ENCODE results near the gene RNF220. TPM values are rescaled to one million over a fixed set of nuclear protein-coding genes. Genes with fewer than 3 reads are reported as not detected.

The RNF220 gene
- total and polyA plus RNA-seq, 2 of the 13 experiments (the other 11 are each of a cell fraction or from before 2014, with no cell fraction given), result 48.2 to 72.1 TPM

DNA sequence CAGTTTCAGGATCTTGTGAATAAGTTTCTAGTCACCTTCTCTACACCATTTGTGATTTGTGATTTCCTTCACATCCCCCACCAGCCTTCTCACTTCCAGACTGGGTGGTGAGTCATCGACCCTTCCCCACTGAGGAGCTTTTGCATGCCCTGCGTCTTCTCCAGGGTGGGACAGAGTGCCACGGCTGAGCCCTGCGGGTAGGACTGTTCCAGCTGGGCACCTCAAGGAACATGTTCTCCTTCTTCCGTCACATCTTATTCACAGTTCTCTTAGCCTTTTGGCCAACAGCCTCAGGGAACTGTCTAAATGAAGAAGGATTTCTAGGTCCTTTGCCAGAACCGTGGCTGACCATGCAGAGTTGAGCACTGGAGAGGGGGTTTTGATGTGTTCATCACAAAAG, 152.7 kb downstream of the RNF220 start (continued):
- TF ChIP-seq, protein P1, sequence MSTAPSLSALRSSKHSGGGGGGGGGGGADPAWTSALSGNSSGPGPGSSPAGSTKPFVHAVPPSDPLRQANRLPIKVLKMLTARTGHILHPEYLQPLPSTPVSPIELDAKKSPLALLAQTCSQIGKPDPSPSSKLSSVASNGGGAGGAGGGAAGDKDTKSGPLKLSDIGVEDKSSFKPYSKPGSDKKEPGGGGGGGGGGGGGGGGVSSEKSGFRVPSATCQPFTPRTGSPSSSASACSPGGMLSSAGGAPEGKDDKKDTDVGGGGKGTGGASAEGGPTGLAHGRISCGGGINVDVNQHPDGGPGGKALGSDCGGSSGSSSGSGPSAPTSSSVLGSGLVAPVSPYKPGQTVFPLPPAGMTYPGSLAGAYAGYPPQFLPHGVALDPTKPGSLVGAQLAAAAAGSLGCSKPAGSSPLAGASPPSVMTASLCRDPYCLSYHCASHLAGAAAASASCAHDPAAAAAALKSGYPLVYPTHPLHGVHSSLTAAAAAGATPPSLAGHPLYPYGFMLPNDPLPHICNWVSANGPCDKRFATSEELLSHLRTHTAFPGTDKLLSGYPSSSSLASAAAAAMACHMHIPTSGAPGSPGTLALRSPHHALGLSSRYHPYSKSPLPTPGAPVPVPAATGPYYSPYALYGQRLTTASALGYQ (CRISPR knock-in tag; IDR thresholded peaks at IDR 0.05), result no peak
- TF ChIP-seq NR2F1 (CRISPR knock-in tag; IDR thresholded peaks at IDR 0.05), result no peak
- TF ChIP-seq, protein P2, sequence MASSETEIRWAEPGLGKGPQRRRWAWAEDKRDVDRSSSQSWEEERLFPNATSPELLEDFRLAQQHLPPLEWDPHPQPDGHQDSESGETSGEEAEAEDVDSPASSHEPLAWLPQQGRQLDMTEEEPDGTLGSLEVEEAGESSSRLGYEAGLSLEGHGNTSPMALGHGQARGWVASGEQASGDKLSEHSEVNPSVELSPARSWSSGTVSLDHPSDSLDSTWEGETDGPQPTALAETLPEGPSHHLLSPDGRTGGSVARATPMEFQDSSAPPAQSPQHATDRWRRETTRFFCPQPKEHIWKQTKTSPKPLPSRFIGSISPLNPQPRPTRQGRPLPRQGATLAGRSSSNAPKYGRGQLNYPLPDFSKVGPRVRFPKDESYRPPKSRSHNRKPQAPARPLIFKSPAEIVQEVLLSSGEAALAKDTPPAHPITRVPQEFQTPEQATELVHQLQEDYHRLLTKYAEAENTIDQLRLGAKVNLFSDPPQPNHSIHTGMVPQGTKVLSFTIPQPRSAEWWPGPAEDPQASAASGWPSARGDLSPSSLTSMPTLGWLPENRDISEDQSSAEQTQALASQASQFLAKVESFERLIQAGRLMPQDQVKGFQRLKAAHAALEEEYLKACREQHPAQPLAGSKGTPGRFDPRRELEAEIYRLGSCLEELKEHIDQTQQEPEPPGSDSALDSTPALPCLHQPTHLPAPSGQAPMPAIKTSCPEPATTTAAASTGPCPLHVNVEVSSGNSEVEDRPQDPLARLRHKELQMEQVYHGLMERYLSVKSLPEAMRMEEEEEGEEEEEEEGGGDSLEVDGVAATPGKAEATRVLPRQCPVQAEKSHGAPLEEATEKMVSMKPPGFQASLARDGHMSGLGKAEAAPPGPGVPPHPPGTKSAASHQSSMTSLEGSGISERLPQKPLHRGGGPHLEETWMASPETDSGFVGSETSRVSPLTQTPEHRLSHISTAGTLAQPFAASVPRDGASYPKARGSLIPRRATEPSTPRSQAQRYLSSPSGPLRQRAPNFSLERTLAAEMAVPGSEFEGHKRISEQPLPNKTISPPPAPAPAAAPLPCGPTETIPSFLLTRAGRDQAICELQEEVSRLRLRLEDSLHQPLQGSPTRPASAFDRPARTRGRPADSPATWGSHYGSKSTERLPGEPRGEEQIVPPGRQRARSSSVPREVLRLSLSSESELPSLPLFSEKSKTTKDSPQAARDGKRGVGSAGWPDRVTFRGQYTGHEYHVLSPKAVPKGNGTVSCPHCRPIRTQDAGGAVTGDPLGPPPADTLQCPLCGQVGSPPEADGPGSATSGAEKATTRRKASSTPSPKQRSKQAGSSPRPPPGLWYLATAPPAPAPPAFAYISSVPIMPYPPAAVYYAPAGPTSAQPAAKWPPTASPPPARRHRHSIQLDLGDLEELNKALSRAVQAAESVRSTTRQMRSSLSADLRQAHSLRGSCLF (CRISPR knock-in tag; IDR thresholded peaks at IDR 0.05; ENCODE audit: borderline replicate concordance), result no peak
- TF ChIP-seq CHCHD3 (CRISPR knock-in tag; IDR thresholded peaks at IDR 0.05), result no peak
- no peak for TF ChIP-seq AGO2 (optimal IDR thresholded peaks at IDR 0.05; ENCODE audit: low read depth, low read length)
- TF ChIP-seq PAX8 (CRISPR knock-in tag; IDR thresholded peaks at IDR 0.05; ENCODE audit: borderline replicate concordance), result no peak
- TF ChIP-seq, protein P3, sequence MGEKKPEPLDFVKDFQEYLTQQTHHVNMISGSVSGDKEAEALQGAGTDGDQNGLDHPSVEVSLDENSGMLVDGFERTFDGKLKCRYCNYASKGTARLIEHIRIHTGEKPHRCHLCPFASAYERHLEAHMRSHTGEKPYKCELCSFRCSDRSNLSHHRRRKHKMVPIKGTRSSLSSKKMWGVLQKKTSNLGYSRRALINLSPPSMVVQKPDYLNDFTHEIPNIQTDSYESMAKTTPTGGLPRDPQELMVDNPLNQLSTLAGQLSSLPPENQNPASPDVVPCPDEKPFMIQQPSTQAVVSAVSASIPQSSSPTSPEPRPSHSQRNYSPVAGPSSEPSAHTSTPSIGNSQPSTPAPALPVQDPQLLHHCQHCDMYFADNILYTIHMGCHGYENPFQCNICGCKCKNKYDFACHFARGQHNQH (CRISPR knock-in tag; IDR thresholded peaks at IDR 0.05), result no peak
- TF ChIP-seq, protein P4, sequence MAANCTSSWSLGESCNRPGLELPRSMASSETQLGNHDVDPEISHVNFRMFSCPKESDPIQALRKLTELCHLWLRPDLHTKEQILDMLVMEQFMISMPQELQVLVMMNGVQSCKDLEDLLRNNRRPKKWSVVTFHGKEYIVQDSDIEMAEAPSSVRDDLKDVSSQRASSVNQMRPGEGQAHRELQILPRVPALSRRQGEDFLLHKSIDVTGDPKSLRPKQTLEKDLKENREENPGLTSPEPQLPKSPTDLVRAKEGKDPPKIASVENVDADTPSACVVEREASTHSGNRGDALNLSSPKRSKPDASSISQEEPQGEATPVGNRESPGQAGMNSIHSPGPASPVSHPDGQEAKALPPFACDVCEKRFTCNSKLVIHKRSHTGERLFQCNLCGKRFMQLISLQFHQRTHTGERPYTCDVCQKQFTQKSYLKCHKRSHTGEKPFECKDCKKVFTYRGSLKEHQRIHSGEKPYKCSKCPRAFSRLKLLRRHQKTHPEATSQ (CRISPR knock-in tag; IDR thresholded peaks at IDR 0.05; ENCODE audit: borderline replicate concordance), result no peak
